Iris pigment epithelial cell (primary cell): ENCODE data around the gene EPX.
A peak's percentile ranks its signal among the peaks of the same experiment; 100 is the strongest.

Experiments
- DNase-seq: peaks from one replicate; pipeline ENCODE4 v3.0.0-alpha.2; 2011; ENCODE audit warnings: low read depth

EPX gene

GRCh38 chr17:58229384-58229783, 36.9 kb downstream of the EPX start:
- DNase-seq: no peak

GRCh38 chr17:58229881-58230280, 37.4 kb downstream of the EPX start:
- no peak for DNase-seq

DNA sequence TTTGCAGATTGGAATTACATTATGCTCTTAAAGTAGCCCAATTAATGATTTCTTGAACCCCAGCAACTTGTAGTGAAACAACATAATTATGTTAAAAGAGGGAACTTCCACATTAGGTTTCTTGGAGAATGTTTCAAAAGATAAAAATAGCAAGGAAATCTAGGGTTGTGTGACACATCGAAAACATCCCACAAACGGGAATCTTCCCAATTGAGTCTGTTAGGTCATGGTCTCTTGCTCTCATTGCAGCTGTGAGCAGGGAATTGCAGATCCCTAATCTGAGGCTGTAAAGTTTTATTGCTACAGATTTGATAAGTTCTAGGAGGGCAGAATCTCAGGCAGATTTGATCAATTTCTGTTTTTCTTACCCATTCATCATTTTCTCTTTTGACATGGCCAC, 39.1 kb downstream of the EPX start:
- DNase-seq: no peak

GRCh38 chr17:58232707-58233156, 40.2 kb downstream of the EPX start:
- peak; percentile 94 for DNase-seq

DNA sequence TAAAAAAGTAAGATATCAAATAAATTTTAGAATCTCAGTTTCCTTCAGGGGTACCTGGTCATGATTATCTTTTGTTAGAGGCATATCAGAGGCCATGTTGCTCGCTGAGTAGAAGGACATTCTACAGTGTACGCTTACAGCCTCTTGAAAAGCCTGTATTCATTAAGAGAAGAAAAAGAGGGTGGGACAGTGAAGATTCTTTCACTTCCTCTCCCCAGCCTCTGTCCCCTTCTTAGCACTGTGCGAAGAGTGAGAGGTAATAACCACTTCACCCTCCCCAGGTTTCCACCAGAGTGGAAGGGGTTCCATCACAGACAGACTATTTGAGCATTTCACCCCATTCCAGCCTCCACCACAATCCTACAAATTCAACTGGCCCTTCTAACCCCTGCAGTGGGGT, 41.0 kb downstream of the EPX start:
- DNase-seq: no peak

GRCh38 chr17:58234512-58234911, 42.0 kb downstream of the EPX start:
- DNase-seq: no peak

DNA sequence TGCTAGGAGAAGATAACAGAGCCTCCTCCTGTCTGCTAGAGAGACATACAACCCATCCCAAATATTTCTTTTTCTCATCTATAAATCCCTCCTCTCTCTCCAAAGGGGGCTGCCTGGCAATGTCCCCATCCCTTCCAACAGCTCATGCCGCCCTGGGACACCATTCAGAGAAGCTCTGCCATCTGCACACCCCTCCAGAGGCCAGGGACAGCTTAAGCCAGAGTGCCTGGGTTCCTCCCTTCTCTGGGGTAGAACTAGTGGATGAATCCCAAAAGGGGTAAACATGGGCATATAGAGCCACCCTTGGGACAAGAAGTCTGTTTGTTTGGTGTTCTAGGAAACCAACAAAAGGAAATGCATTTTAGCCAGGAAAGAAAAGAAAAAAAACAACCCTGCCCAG, 43.3 kb downstream of the EPX start:
- DNase-seq: no peak

DNA sequence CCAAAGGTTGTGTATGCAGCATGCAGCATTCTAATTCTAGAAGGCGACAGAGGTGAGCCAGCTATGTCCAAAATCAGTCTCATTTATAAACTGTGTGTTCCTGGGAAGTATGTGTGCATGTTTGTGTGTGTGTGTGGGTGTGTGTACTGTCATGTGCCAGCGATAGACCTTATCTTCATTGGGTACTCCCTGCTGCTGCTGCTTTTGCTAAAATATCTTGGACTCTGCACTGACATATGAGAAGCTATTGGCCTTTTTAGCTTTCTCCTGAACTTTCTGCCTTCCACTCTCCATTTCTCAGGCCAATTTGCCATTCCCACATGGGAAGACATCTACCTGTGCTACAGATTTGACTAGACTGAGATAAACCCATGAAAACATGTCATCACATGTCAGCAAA, 43.9 kb downstream of the EPX start:
- DNase-seq: no peak

DNA sequence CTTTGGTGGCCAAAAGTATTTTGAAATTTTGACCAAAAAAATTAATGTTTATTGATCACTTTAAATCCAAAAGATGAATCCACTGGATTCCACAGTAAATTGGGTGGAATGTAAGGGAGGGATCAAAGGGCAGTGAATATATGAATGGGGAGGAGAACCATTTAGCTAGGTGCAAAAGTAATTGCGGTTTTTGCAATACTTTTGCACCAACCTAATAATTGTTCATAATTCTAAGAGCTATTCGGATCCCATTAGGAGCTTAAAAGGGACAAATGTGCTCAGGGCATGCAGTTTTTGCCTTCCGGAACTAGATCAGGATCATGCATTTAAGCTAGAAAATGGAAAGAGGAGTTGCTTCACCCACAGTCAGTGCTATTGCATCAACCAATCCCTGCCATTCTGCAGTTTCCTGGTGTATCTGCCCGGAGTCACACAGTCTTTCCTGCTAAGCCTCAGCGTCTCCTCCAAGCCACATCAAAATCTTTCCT, 45.7 kb downstream of the EPX start, which contains the start of gene LPO:
LPO (plus strand) TSS at position 438 of the 488 bp plus-strand sequence. CDS start 4,396 bp downstream, outside the sequence.
- no peak for DNase-seq

DNA sequence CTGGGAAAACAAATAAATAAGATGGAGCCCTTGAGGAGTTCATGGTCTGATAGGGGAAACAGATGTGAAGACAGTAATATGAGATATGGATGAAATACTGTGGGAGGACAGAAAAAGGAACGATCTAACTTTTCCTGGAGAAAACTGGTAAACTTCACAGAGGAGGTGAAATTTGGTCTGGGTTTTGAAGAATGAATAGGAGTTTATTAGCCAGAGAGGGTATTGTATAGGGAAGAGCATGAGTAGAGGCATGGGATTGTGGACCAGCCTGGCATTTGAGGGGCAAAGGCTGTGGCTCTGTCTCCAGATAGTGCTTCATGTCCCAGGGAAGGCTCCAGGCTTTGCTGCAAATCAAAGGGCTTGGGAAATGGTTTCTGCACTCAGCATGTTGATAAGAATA, 47.5 kb downstream of the EPX start:
- DNase-seq: no peak

- DNase-seq: no peak
Observed at GRCh38 chr17:58242171-58242784, 49.8 kb downstream of the EPX start.

GRCh38 chr17:58244963-58245362, 52.4 kb downstream of the EPX start:
- DNase-seq: no peak

GRCh38 chr17:58245428-58246103, 53.0 kb downstream of the EPX start:
- no peak for DNase-seq

- no peak for DNase-seq
Observed at GRCh38 chr17:58246104-58246740, 53.7 kb downstream of the EPX start.

- DNase-seq: no peak
Observed at GRCh38 chr17:58246781-58247180, 54.3 kb downstream of the EPX start.

- no peak for DNase-seq
Observed at GRCh38 chr17:58247511-58248363, 55.2 kb downstream of the EPX start.

DNA sequence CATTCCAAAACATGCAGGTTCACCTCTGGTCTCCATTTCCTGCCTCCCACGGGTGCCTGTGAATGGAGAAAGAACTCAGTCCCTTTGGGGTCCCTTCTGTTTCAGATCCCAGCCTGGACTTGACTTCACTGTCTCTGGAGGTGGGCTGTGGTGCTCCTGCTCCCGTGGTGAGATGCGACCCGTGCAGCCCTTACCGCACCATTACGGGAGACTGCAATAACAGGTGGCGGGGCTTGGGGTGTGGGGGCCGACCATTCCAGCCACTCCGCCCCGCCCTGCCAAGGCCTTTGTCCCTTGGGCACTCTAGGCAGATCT, 56.4 kb downstream of the EPX start:
- DNase-seq: no peak

- peak; percentile 23 for DNase-seq
Observed at GRCh38 chr17:58249270-58250133, 57.0 kb downstream of the EPX start.

DNA sequence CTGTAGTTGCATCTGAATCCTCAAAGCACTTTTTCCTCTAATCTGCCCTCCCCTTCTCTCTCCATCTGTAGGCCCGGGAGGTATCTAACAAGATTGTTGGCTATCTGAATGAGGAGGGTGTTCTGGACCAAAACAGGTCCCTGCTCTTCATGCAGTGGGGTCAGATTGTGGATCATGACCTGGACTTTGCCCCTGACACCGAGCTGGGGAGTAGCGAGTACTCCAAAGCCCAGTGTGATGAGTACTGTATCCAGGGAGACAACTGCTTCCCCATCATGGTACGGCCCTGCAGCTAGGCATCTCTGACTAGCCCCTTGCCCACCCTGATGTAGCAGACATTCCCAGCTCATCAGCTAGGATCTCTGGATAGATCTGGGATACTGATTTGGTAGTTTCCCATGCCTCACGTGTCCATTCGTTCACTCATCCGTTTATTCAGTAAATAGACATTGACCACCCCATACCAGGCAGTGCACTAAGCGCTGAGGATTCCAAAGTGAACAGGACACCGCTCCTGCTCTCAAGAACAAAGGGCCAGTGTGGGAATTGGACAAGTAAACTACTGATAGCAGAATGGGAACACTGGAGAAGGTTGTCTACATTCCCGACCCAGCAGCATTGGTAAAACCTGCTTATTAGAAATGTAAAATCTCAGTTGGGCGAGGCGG, 58.0 kb downstream of the EPX start:
- no peak for DNase-seq

DNA sequence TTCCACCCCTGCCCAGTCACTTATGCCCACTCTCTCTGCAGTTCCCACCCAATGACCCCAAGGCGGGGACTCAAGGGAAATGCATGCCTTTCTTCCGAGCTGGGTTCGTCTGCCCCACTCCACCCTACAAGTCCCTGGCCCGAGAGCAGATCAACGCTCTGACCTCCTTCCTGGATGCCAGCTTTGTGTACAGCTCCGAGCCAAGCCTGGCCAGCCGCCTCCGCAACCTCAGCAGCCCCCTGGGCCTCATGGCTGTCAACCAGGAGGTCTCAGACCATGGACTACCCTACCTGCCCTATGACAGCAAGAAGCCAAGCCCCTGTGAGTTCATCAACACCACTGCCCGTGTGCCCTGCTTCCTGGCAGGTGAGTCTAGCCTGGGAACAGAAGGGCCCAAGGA, 59.6 kb downstream of the EPX start:
- DNase-seq: no peak

- no peak for DNase-seq
Observed at GRCh38 chr17:58253082-58253481, 60.6 kb downstream of the EPX start.
